Activated CD8-positive, alpha-beta memory T cell treated with anti-CD3 and anti-CD28 coated beads, Interleukin-2, amount 50 U/mL, for 48 hours (primary cell): ENCODE results near the gene KLHL29.

Experiments
- DNase-seq: peaks from one replicate; pipeline ENCODE4 v3.0.0-alpha.2; 2020

KLHL29 gene

GRCh38 chr2:23516520-23517256, 131.7 kb downstream of the KLHL29 start:
- DNase-seq: no peak

DNA sequence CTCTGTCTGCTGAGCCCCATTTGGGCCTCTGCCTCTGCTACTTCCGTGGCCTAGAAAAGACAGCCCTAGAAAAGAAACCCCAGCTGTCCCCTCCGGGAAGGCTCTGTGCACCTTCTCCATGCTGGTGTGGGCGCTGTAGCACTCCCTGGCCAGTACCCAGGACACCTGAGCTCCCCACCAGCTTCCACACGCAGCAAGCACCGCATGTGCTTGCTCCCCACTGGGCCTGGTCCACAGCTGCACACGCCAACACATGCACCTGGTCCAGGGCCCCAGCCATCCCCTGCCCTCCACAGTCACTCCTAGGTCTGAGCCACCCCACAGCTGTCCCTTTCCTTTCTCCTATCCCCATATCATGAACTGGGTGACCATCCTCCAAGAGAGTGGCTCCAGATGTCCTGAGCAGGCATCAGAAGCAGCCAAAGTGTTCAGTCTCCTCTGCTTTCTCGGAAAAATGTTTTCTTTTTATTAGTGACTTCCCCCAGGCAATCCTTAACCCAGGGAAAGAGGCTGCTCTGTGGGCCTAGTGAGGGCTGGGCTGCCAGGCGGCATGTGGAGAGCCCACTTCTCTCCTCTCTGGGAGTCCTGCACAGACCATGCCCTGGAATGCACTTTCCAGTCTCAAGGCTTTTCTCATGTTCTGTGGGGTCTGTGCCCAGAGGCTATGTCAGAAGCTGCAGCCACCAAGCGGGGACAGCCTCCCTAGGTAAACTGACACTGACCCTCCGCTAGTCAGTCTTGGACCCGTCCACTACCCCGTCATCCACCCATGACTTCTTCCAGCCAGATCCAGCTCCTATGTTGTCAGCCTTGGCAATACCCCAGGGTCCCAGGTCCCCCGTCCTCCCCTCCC, 133.7 kb downstream of the KLHL29 start:
- no peak for DNase-seq

GRCh38 chr2:23519334-23519651, 134.3 kb downstream of the KLHL29 start:
- DNase-seq: no peak

DNA sequence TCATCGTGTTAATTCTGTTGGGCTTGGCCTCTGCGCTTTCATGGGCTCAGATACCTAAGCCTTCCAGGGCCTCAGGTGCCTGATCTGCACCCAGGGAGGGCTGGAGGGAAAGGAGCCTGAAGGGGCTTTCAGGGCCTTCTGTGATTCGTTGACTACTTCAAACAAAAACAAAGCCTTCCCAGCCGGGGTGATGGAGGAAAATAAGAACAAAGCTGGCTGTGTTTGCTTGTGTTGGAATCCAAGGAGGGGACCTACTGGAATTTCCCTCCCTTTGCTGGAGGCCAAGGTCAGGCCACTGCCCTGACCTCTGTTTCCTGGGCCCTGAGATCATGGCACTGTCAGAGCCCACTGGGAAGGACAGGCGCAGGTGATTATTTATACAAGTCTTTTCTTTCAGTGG, 135.3 kb downstream of the KLHL29 start:
- no peak for DNase-seq

GRCh38 chr2:23521060-23521459, 136.1 kb downstream of the KLHL29 start:
- no peak for DNase-seq

- no peak for DNase-seq
Observed at GRCh38 chr2:23522726-23523372, 137.9 kb downstream of the KLHL29 start.

- DNase-seq: no peak
Observed at GRCh38 chr2:23523373-23524260, 138.6 kb downstream of the KLHL29 start.

DNA sequence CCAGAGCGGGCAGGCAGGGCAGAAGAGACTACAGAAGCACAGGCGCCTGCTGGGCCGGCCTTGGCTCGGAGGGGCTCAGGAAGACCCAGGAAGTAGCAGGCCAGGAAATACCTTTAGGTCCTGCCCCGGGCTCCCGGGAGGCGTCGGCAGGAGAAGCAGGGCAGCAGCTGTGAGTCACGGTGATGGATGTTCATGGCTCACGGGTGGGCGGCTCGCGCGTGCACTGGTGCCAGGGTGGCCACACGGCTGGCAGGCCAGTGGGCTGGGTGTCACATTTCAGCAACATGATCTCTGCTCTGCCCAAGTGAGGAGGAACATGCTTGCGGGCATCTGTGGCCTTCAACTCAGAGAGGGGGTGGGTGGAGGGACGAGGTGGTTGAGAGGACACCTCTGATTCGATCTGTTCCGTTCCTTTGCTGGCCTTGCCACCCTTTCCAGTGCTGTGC, 139.3 kb downstream of the KLHL29 start:
- no peak for DNase-seq

- no peak for DNase-seq
Observed at GRCh38 chr2:23525137-23525765, 140.3 kb downstream of the KLHL29 start.

GRCh38 chr2:23526114-23526513, 141.1 kb downstream of the KLHL29 start:
- DNase-seq: no peak

DNA sequence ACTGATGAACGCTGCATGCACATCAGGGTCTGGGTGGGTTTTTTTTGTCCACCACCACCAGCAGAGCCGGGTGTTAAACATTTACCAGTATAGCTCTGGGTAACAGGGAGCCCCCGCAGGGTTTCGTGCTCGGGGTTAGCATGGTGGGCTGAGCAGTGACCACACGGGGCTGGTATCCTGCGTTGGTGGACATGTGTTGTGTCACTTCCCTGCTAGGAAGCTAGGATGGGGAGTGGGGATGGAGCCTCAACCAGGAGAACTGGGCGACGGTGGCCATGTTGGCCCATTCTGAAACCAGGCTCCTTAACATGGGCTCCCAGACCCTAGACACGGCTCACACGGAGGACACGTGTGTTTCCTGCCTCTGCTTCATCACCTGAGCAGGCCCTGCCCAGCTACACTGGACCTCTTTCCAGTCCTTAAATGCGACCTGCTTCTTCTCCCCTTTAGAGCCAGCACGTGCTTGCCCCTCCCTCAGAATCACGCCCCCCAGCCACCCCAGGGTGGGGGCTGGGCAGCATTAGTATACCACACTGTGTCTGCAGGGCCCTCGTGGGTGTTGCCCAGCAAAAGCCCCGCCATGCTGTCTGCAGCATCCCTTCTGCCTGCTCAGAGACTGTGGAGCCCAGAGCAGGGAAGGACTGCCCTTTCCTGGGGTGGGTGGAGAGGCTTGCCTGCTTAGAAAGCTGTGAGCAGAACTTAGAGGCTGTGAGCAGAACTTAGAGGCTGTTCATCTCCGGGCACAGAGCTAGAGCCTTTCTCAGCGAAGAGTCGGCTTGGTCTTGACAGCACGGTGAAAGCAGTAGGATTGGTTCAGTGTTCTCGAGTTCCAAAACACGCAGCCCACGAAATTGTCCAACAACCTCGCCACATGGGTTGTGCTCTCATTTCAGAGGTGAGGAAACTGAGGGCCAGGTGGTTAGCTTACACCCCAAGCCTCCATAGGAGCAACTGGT, 142.1 kb downstream of the KLHL29 start:
- DNase-seq: no peak

DNA sequence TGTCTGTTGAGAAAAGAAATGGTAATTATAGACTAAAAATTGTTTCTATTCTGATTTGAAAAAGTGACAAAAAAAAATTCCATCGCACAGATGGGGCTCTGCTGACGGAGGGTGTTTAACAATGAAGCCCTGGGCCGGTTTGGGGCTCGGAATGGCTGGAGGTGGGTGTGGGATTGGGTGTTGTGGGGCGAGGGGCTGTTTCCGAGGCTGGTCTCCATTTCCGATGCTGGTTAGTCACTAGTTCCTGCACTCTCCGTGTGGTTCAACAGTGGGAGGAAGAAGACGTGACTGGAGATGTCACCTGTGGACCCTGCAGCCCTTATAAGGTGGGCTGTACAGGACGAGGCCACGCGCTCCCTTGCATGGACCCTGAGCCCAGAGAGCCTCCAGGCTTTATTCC, 143.2 kb downstream of the KLHL29 start:
- no peak for DNase-seq

DNA sequence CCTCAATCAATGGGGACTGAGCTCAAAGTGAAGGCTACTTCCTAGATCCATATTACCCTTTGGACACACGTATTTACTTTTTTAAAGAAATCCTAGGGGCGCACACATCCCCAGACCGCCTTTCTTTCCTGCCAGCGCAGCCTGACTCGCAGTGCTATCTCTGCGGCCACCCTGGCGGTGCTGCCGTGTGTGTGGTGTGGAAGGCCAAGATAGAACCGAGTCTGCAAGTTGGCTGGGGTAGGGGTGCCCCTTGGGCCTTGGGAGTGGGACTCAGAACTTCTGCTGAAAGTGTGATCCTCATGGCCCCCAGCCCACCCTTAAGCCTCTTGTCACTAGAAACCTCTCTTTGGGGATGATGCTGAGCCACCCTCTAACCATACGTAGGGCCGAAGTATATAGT, 143.7 kb downstream of the KLHL29 start:
- no peak for DNase-seq

DNA sequence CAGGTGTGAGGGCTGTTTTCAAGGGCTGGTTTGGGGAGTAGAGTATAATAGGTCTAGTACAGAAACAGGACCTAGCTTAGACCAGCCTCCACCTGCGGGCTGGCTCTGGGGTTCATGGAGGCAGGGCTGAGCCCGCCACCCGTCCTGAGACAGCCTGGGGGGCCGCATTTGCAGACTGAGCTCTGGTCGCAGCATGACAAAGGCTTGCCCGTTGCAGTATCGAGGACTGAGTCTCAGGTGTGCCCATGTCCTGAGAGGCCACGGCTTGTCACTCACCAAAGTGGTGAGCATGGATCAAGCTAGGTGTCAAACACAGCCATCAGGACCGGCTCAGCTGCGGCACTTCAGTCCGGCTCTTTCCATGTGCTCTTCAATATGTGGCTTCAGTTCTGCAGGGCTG, 144.7 kb downstream of the KLHL29 start:
- DNase-seq: no peak

DNA sequence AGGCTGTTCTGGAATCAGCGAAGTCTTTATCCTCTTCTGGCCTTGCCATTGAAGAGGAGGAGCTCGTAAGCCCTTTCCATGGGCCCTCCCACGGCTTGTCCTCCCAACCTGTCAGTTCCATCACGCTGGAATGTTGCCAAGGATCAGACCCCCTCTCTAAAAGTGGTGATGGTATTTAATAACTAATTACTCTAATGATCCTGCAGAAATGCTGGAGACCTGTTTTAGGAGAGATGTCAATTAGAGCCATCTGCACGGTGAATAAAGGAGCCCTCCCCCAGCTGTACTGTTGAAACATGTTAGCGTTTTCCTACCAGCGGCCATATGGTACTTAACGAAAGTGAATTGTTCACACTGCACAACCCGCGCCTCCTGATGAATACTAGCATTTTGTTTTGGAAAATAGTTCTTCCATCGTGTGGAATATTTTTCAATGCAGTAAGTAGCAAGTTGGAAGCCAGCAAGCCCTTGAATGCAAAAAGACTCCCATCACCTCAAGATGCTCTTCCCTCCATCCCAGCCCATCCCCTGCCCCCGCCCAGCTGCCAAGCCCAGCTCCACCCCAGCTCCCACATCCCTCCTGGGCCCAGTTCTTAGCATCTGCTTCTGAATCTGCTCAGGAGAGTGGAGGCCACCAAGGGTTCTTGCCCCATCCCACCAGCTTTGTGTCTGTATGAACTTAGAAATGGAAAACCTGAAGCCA, 145.4 kb downstream of the KLHL29 start:
- DNase-seq: no peak

- DNase-seq: no peak
Observed at GRCh38 chr2:23530909-23531276, 145.9 kb downstream of the KLHL29 start.

DNA sequence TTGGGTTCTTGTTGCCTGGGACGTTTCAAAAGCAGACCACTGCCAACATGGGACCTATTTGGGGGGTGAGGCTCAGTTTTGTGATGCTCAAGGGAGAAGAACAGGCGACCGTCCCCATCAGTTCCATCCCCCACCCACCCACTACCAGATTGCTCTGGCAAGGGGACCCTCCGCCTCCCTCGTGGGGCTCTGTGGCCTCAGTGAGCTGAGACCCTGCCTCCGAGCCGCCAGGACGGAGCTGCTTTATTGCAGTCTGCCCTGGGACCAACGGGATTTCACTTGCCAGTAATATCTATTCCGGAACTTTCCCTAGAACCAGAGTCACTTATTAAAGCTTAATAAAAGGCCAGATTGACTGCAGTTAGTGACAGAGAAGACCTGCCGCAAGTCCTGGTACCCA, 146.3 kb downstream of the KLHL29 start:
- DNase-seq: no peak

DNA sequence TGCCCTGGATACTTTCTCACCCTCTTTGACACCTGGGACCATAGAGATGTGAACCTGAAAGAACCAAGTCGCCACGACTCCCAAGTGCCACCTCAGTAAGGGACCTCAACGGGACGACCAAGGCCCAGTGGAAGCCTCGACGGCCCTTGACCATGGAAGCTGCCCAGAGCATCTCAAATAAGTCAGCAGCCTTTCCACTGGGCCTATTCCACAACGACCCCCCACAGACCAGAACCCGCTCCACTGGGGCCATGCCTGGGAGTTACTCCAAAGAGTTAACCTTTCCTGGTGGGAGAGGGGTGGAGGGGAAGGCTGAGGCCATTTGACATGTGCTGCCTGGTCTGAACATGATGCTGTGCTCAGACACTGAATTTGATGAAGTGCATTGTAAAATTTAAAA, 146.9 kb downstream of the KLHL29 start:
- no peak for DNase-seq

GRCh38 chr2:23532391-23533337, 147.7 kb downstream of the KLHL29 start:
- DNase-seq: peak; percentile 63
